Globus pallidus (tissue), 1 donor: ENCODE data around the gene TUBB2B.
"Not testable (repeated sequence)": the region's sequence is repeated elsewhere in the genome, so short reads cannot be mapped to it uniquely, and the experiment has no call there.

Experiments used
- DNase-seq: peaks from one replicate; pipeline ENCODE4 v3.0.0-alpha.2; 2015; ENCODE audit warnings: low spot score

Gene TUBB2B

GRCh38 chr6:3258201-3258600 is 30.7 kb upstream of the TUBB2B start:
- DNase-seq = no peak

- DNase-seq = no peak
Observed at GRCh38 chr6:3253597-3253961, 26.1 kb upstream of the TUBB2B start.

DNA sequence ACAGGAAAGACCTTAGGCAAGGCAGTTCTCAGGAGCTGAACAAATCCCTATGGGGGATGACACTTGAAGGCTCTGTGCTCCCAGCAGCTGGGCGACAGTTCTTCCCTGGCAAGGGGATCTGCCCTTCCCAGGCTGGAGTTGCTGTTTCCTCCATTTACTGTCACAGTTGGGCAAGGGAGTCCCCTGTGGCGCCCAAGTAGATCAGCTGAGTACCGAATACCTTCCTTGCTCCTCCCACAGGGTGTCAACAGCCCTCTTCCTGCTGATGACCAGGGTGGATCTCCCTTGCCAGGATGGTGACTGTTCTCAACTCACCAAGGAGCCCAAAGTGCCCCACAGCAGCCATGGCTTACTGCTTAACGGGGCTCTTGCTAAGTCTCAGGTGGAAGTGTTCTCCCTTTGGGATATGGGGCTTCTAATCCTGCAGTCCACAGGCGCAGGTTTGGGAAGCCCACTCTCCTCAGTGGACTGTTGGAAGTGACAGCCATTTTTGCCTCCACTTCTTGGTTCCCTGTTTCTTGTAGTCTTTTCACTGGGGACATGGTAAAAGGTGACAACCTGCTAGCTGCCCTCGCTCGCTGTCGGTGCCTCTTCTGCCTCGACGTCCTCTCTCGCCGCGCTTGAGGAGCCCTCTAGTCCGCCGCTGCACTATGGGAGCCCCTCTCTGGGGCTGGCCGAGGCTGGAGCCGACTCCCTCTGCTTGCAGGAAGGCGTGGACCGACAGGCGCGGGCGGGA is 25.6 kb upstream of the TUBB2B start:
- no peak for DNase-seq

- no peak for DNase-seq
Observed at GRCh38 chr6:3252369-3252768, 24.9 kb upstream of the TUBB2B start.

DNA sequence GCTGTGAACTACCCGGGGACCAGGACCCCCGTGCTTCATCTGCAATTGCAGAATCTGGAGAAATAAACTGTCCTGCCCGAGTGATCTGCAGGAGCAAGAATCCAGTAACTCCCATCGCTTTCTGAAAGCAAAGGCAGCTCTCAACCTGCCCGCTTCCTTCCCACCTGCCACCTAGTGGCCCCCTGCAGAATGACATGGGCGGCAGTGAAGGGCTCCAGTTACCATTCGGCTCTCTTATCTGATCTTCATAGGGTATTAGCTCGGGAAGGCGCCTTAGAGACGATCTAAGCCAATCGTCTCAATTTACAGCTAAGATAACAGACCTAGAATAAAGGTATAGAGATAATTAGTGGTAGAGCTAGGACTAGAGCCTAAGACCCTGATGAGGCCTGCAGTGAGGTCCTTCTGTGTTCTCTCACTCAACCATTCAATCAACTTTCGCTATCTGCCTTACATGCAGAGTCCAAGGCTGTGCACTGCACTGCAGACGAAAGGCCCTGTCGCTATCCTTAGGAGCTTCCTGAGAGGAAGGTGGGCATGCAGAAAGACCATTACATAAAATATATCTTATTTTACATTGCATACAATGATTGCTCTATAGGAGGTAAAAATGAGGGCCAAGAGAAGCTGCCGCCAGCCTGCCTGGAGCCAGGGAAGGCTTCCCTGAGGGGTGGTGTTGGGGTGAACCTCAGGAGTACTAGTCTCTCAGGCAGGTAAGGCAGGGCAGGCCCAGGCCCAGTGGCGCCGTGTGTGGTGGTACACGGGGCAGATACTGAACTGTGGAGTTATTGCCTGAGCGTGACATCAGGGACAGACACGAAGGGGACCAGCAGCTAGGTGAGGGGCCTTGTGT is 24.2 kb upstream of the TUBB2B start:
- DNase-seq = peak; percentile 77

DNA sequence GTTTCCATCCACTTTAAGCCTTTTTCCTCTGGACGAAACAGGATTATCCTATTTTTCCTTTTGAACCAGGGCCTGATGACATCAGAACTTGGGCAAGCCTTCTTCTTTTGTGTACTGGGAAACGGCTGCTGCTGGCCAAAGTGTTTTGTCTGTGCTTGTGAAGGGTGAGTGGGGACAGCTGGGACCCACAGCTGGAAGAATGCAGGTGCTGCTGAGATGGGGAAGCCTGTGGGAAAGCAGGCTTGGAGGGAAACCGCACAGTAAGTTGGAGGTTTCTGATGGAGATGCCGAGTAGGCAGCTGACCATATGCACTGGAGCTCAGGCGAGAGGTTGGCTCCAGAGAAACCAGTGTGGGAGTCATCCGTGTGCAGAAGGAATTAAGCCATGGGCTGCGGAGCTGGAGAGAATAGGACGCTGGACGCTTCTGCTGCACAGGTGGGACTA is 22.8 kb upstream of the TUBB2B start:
- peak; percentile 59 for DNase-seq

DNA sequence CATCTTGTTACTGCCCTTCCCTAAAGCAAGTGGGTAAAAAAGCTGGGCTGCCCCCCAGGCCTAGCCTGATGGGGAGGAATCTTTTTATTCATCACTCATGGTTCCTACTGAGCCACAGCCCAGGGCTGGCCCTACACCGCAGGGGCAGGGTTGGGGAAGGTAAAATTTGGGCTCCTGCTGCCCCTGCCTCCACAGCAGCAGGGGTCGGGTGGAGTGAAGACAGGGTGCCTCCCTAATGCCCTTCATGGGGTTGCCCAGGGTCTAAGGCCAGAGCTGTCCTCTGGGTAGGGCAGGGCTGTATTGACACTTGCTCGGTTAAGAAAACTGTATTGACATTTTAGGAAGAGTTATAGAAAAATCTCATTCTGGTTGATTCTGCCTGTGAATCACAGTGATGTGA is 22.4 kb upstream of the TUBB2B start:
- no peak for DNase-seq

GRCh38 chr6:3247255-3248146 is 20.0 kb upstream of the TUBB2B start:
- DNase-seq = peak; percentile 98

DNA sequence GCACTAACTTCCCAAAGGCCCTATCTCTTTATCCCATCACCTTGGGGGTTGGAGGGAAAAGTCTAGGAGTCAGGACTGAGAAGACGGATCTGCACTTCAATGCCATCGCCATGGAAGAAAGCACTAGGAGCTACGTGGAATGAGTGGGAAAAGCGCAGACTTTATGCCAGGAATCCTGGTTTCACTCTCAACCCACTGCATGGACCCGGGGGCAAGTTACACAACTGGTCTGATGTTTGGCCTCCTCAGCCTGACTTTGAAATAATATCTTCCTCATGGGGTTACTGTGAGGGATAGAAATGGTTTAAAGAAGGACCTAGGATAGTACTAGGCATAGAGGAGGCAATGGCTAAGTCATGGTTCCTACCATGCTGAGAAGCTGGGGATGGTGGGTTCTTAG is 17.8 kb upstream of the TUBB2B start:
- no peak for DNase-seq

- not testable (repeated sequence) for DNase-seq
Observed at GRCh38 chr6:3244832-3245161, 17.3 kb upstream of the TUBB2B start.

DNA sequence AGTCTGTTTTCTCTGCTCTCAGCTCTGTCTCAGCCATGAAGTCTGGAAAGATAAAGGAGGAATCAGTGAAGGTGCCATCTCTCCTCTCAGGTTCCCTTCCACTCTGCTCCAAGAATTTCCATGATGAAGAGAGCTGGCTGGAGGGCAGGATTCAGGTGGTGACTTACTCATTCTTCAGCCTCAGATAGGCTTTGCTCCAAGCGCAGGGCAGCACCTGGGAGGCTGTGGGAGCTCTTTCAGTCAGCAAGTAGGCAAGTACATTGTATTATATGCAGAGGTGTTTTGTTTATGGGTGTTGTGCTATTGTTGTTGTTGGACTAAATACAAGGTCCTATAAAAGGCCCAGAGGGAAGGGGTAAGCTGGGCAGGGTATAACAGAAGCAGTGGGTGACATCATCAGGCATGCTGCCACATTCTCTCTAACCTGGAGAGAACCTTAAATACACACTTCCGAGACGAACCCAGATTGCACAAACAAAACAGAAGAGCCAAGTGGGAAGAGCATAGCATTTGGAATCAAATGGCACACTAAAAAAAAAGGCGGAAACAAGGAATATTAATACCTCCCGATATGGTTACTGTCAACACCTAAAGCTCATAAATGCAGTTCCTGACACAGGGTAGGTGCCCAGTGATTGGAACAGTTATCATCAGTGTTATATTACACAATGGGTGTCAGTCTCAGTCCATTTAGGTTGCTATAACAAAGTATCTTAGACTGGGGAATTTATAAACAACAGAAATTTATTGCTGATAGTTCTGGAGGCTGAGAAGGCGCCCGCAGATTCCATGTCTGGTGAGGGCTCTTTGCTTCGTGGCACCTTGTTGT is 16.8 kb upstream of the TUBB2B start:
- DNase-seq = no peak

- no peak for DNase-seq
Observed at GRCh38 chr6:3242768-3243167, 15.3 kb upstream of the TUBB2B start.

DNA sequence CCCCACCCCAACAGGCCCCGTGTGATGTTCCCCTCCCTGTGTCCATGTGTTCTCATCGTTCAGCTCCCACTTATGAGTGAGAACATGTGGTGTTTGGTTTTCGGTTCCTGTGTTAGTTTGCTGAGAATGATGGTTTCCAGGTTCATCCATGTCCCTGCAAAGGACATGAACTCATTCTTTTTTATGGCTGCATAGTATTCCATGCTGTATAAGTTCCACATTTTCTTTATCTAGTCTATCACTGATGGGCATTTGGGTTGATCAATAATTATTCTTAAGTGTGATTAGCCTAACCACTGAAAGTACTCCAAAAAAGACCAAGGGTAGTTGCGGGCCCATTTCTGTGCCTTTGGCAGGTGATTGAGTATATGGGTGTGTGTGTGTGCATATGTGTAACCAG is 14.3 kb upstream of the TUBB2B start:
- DNase-seq = not testable (repeated sequence)

GRCh38 chr6:3240595-3240994 is 13.1 kb upstream of the TUBB2B start:
- DNase-seq = no peak

DNA sequence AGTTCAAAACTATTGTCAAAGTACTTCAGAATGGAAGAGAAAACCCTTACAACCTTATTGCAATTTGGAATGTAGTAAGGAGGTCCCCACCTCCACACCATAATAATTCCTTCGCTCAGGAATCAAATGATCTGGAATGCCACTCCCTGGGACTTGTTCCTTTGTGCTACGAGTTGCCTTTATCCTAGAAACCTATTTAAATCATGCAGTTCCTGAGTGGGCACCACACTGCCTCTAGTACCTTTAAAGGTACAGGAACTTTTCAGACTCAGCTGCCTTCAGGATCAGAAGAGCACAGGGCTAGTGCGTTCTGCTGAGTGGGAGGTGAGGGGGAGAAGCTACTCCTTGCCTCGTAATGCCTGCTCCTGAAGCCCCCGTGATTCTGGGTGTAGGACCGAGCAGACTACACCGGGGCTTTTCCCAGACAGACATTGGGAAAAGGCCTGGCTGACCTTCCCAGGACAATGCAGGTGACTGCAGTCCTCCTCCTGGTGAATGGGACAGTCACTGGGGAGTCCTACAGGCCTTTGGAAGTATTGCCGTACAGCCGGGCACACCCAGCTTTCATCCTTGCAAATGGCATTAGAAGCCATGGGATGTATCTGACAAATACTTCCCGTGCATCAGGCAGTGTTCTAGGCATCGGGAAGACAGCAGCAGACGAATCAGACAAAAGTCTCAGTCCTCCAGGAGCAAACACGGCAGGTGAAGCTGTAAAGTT is 11.8 kb upstream of the TUBB2B start:
- DNase-seq = no peak

- DNase-seq = no peak
Observed at GRCh38 chr6:3237761-3238662, 10.6 kb upstream of the TUBB2B start.

DNA sequence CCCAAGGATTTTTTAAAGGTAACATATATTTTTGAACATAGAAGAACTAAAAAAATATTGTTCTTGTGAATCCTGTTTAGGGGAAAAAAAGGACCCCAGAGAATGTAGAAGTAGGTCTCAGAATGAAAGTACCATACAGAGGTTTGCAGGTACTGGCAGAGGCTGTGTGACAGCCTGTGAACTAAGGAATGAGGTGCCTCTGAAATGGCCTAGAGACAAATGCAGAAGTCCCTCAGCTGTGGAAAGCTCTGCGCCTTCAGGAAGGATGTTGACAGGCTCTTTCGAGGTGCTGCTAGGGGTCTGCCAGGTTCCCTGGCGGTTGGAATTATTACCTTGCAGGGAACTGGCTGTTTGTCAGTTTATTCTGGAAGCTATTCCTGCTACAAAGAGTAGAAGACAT is 8.6 kb upstream of the TUBB2B start:
- no peak for DNase-seq

DNA sequence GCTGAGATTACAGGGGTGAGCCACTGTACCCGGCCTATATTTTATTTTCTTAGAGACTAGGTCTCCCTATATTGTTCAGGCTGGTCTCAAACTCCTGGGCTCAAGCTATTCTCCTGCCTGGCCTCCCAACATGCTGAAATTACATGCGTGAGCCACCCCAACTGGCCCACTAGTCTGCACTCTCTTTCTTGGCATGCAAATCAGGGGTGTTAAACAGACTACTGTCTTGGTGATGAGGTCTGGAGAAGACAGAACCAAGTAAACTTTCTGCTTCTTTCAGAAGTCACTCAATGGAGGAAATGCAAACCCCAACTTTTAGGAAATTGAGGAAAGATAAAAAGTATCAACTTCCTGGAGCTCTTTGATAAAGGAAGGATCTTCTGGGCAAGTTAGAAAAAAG is 8.0 kb upstream of the TUBB2B start:
- DNase-seq = no peak

- no peak for DNase-seq
Observed at GRCh38 chr6:3233904-3234303, 6.5 kb upstream of the TUBB2B start.

GRCh38 chr6:3233321-3233720 is 5.9 kb upstream of the TUBB2B start:
- DNase-seq = no peak
